Activated naive CD4-positive, alpha-beta T cell treated with anti-CD3 and anti-CD28 coated beads, Interleukin-2, amount 10 ng/mL, durations not matched to agents 7 days and 5 days (primary cell): Measurements from ENCODE around the gene MGLL.

Source experiments
- CTCF ChIA-PET: fragments of 350-600 bp; sonication (Branson Sonifier 250); formaldehyde crosslinking; loops from one replicate; lab custom pipeline; 2021; ENCODE audit warnings: antibody characterized with exemption; lab: Charles Lee
- DNase-seq: peaks from one replicate; pipeline ENCODE4 v3.0.0-alpha.2; 2020
- H3K27ac Mint-ChIP-seq: one replicate; pipeline ENCODE4 v1.8.0; 2021; ENCODE audit warnings: mild to moderate bottlenecking, moderate library complexity, mixed read lengths
- H3K27me3 Mint-ChIP-seq: one replicate; pipeline ENCODE4 v1.8.0; 2021; ENCODE audit warnings: mild to moderate bottlenecking, mixed read lengths
- H3K36me3 Mint-ChIP-seq: one replicate; pipeline ENCODE4 v1.8.0; 2021; ENCODE audit warnings: mixed read lengths
- H3K4me1 Mint-ChIP-seq: one replicate; pipeline ENCODE4 v1.8.0; 2021; ENCODE audit warnings: mixed read lengths
- H3K4me3 Mint-ChIP-seq: one replicate; pipeline ENCODE4 v1.8.0; 2021; ENCODE audit warnings: mild to moderate bottlenecking, moderate library complexity, mixed read lengths
- H3K9me3 Mint-ChIP-seq: one replicate; pipeline ENCODE4 v1.8.0; 2021; ENCODE audit warnings: mixed read lengths

The MGLL gene

GRCh38 chr3:127697551-127698240 lies 124.6 kb downstream of the MGLL start:
- Mint-ChIP-seq H3K36me3 (no peaks in the 10 kb centered on the region), H3K27me3 (peaks cover 22% of the 10 kb centered on the region), H3K4me1 (peaks cover 4% of the 10 kb centered on the region), H3K4me3 (no peak overlapping the region), H3K9me3 (no peaks in the 10 kb centered on the region), H3K27ac (no peak overlapping the region)
- peak; percentile 70 for DNase-seq
- CTCF ChIA-PET: interaction anchor here (1.0 to 1.5 kb wide), 4 partner anchors 14 to 273 kb away, joined by 3 to 5 read pairs (median 4); no protein-coding TSS in a partner anchor

DNA sequence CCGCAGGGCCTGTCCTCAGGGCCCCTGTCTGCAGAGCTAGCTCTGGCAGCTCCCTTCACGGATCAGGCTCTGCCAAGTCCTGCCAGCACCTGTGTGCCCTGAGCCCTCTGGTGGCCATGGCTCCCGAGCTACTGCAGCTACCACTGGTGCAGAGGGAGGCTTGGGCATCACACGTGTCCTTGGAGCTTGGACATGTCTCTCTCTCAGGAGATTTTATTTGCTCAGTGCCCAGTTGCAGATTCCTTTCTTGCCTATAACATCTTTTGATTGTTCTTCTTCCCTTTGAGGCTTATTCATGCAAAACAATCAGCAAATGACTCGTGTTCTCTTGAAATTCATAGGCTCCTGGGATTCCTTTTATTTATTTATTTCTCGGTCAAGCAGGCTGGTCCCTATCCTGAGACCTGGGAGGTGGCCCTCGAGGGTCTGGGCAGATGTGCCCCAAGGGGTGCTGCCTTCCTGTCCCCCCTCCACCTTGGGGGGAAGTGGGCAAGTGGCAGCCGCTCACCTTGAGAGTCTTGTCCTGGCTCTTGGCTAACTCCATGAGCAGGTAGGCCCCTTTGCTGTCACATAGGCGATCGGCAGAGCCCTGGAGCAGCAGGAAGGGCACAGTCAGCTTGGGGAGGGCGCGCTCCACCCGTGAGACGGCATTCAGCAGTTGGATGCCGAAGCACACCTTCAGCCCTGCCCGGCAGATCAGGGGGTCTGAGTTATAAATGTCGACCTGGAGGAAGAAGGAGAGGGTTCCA lies 127.7 kb downstream of the MGLL start:
- Mint-ChIP-seq H3K36me3 (no peaks in the 10 kb centered on the region), H3K27ac (no peak overlapping the region), H3K27me3 (peaks cover 4% of the 10 kb centered on the region), H3K4me3 (no peak overlapping the region), H3K9me3 (no peaks in the 10 kb centered on the region), H3K4me1 (peaks cover 4% of the 10 kb centered on the region)
- CTCF ChIA-PET: interaction anchor here (0.7 to 2.1 kb wide), 14 partner anchors 13 to 317 kb away, joined by 3 to 12 read pairs (median 4); partner anchors contain the start of gene ABTB1
- peak; percentile 72 for DNase-seq

GRCh38 chr3:127693336-127693843 lies 128.9 kb downstream of the MGLL start:
- Mint-ChIP-seq H3K9me3 (no peaks in the 10 kb centered on the region), H3K27me3 (peaks cover 4% of the 10 kb centered on the region)
- CTCF ChIA-PET: interaction anchor here (0.7 to 2.0 kb wide), 3 partner anchors 42 to 265 kb away, joined by 3 to 7 read pairs (median 3); no protein-coding TSS in a partner anchor

DNA sequence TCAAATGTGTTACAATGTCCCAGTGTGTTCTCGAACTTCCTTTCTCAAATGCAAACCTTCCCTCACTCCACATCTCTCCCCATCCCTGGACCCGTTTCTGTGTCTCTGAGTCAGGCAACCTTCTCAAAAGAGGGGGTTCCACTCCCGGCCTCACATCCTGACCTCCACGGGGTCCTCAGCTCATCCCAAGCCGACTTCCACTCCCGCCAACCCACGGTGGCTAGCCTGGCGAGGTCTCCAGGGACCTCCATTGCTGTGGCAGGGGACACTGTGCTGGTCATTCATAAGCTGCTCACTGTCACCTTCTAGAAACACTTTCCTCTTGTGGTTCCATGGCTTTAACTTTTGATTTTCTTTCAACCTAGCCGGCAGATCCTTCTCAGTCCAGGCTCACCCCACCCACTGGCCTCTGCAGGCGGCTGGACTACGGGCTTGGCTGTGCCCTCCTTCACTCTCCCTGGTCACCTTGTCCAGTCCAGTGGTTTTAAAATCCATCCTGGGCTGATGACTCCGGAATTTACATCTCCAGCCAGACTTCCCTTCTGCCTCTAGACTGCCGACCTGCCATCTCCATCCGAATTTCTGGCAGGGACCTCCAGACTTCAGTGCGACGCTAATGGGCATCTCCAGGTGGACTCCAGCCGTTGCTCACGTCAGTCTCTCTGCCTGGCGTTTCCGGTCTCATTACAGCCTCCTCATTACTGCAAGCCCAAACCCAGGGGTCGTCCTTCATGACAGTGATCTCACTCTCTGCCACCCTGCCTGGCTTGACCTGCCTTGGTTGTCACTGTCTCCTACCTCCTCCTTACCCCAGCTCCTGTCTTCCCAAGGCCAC lies 129.6 kb downstream of the MGLL start:
- H3K27ac Mint-ChIP-seq: no peak overlapping the region

More at GRCh38 chr3:127693336-127693843, 128.9 kb downstream of the MGLL start:
- no peak overlapping the region for H3K4me3 Mint-ChIP-seq
- H3K27ac Mint-ChIP-seq: no peak overlapping the region
- no peaks in the 10 kb centered on the region for H3K36me3 Mint-ChIP-seq
- H3K4me1 Mint-ChIP-seq: peaks cover 4% of the 10 kb centered on the region
- no peak for DNase-seq

GRCh38 chr3:127691974-127692373 lies 130.3 kb downstream of the MGLL start:
- Mint-ChIP-seq H3K4me3 (no peak overlapping the region), H3K4me1 (no peaks in the 10 kb centered on the region), H3K36me3 (no peaks in the 10 kb centered on the region), H3K27ac (no peak overlapping the region), H3K9me3 (no peaks in the 10 kb centered on the region), H3K27me3 (peaks cover 4% of the 10 kb centered on the region)
- CTCF ChIA-PET: interaction anchor here (0.6 to 1.3 kb wide), 3 partner anchors 41 to 390 kb away, joined by 3 read pairs; no protein-coding TSS in a partner anchor
- DNase-seq: no peak

More for the DNA sequence above, 129.6 kb downstream of the MGLL start:
- DNase-seq: no peak
- CTCF ChIA-PET: interaction anchor here (0.7 to 1.3 kb wide), 3 partner anchors 41 to 266 kb away, joined by 3 read pairs; no protein-coding TSS in a partner anchor
- Mint-ChIP-seq H3K9me3 (no peaks in the 10 kb centered on the region), H3K4me3 (no peak overlapping the region), H3K27me3 (peaks cover 4% of the 10 kb centered on the region), H3K4me1 (peaks cover 4% of the 10 kb centered on the region), H3K36me3 (no peaks in the 10 kb centered on the region)

DNA sequence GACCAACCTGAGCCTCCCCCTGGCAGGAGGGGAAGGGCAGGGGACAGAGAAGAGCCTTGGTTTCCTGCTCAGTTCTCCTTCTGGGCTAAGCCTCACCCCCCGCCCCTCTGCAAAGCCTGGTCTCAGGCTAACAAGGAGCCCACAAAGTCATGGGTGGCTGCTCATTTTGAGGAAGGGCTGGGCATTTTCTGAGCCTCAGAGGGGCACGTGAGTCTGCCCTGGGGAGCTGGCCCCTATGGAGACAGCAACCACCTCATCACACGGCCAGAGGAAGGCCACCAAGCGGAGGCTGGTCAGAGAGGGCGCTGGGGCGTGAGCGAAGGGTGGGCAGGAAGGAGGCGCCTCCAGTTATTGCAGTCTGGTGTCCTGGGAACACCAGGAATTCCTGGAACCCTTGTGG lies 130.8 kb downstream of the MGLL start:
- DNase-seq: no peak
- Mint-ChIP-seq H3K36me3 (no peaks in the 10 kb centered on the region), H3K4me3 (no peak overlapping the region), H3K4me1 (no peaks in the 10 kb centered on the region), H3K27me3 (peaks cover 4% of the 10 kb centered on the region), H3K9me3 (no peaks in the 10 kb centered on the region), H3K27ac (no peak overlapping the region)
- CTCF ChIA-PET: interaction anchor here (0.6 to 1.2 kb wide), 2 partner anchors 116 to 389 kb away, joined by 3 read pairs; no protein-coding TSS in a partner anchor

DNA sequence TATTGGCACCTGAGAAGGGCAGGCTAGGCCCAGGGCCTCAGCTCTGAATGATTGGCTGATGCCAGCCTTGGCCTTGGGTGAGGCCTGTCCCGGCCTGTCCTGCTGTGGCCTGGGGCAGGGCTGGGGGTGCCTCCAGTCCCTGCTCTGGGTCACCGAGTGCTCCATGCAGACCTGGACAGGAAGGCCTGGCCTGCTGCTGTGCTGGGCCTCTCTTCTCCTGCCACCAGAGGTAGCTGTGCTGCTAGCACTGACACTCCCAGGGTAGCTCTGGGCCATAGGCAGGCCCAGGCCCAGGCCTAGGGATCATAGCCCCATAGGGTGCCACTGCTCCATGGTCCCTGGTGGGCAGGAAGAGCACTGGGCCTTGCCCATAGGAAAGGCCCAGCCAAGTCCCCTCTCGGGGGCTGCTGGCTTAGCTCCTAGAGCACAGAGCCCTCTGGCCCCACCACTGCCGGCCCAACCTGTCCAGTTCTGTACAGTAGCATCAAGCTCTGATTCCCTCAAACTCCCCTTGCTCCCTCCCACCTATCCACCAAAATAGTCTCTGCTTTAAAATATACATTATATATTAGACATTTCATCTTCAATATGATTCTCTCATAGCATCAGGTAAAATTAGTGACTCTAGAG lies 131.4 kb downstream of the MGLL start:
- peaks cover under 1% of the 10 kb centered on the region for H3K27me3 Mint-ChIP-seq
- no peak overlapping the region for H3K27ac Mint-ChIP-seq
- no peak for DNase-seq
- no peaks in the 10 kb centered on the region for H3K9me3 Mint-ChIP-seq
- no peaks in the 10 kb centered on the region for H3K36me3 Mint-ChIP-seq
- no peak overlapping the region for H3K4me3 Mint-ChIP-seq
- CTCF ChIA-PET: no interaction called here
- H3K4me1 Mint-ChIP-seq: no peaks in the 10 kb centered on the region

- no peaks in the 10 kb centered on the region for H3K27me3 Mint-ChIP-seq
These were observed 132.2 kb downstream of the MGLL start for GRCh38 chr3:127690106-127690505.

DNA sequence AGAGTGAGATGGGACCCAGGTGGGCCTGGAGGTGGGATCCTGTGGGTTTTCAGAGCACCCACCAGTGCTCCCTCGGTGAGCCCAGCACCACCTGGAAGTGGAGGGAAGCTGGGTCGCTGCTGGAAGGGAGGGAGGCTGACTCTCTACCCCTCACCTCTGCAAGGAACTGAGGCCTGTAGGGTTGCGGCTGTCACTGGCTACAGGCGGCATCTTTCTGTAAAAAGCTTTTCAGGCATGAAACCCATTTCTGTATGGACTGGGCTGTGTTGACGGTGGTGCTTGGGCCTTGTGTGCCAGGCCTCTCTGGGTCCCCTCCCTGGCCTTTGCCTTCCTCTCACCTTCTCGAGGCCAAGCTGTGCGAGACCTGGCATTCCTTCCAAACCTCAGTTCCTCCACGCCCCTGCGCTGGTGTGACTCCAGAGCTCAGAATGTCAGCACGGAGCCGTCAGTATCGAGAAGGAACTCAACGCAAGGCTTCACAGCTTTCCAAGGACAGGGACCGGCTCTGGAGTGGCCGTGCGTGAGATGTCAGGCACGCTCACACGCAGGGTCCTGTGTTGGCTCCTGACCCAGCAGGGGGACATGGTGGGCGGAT lies 133.0 kb downstream of the MGLL start:
- no peak overlapping the region for H3K27ac Mint-ChIP-seq
- CTCF ChIA-PET: no interaction called here

More at GRCh38 chr3:127690106-127690505, 132.2 kb downstream of the MGLL start:
- Mint-ChIP-seq H3K27ac (no peak overlapping the region), H3K36me3 (no peaks in the 10 kb centered on the region), H3K4me3 (no peak overlapping the region), H3K4me1 (no peaks in the 10 kb centered on the region), H3K9me3 (no peaks in the 10 kb centered on the region)
- DNase-seq: no peak
- CTCF ChIA-PET: no interaction called here

GRCh38 chr3:127688416-127689265 lies 133.7 kb downstream of the MGLL start:
- CTCF ChIA-PET: interaction anchor here (1.2 kb wide), 1 partner anchor 114 kb away, joined by 3 read pairs; no protein-coding TSS in a partner anchor
- H3K36me3 Mint-ChIP-seq: no peaks in the 10 kb centered on the region
- H3K4me1 Mint-ChIP-seq: peaks cover 1% of the 10 kb centered on the region
- DNase-seq: no peak
- peaks cover 3% of the 10 kb centered on the region for H3K27me3 Mint-ChIP-seq
- no peaks in the 10 kb centered on the region for H3K9me3 Mint-ChIP-seq
- H3K27ac Mint-ChIP-seq: no peak overlapping the region
- no peak overlapping the region for H3K4me3 Mint-ChIP-seq

More for the DNA sequence above, 133.0 kb downstream of the MGLL start:
- Mint-ChIP-seq H3K36me3 (no peaks in the 10 kb centered on the region), H3K27me3 (no peaks in the 10 kb centered on the region), H3K4me3 (no peak overlapping the region), H3K9me3 (no peaks in the 10 kb centered on the region), H3K4me1 (no peaks in the 10 kb centered on the region)
- no peak for DNase-seq

GRCh38 chr3:127688022-127688415 lies 134.3 kb downstream of the MGLL start:
- CTCF ChIA-PET: interaction anchor here (1.2 kb wide), 1 partner anchor 113 kb away, joined by 3 read pairs; no protein-coding TSS in a partner anchor
- Mint-ChIP-seq H3K27ac (no peak overlapping the region), H3K9me3 (no peaks in the 10 kb centered on the region), H3K36me3 (no peaks in the 10 kb centered on the region), H3K4me3 (no peak overlapping the region), H3K27me3 (peaks cover 5% of the 10 kb centered on the region), H3K4me1 (peaks cover 4% of the 10 kb centered on the region)
- no peak for DNase-seq

DNA sequence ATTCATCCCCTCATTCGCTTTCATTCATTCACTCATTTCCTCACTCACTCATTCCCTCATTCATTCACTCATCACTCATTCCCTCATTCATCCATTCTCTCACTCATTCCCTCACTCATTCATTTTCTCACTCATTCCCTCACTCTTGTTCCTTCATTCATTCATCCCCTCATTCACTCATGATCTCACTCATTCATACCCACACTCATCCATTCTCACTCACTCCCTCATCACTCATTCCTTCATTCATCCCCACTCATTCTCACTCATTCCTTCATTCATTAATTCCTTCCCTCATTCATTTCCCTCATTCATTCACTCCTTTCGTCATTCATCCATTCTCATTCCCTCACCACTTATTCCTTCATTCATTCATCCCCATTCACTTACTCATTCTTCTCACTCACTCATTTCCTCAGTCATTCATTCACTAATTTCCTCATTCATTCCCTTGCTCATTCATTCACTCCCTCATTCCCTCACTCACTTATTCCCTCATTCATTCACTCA lies 135.0 kb downstream of the MGLL start:
- DNase-seq: no peak
- Mint-ChIP-seq H3K9me3 (no peaks in the 10 kb centered on the region), H3K27me3 (peaks cover 5% of the 10 kb centered on the region), H3K27ac (no peak overlapping the region), H3K4me3 (no peak overlapping the region), H3K36me3 (no peaks in the 10 kb centered on the region), H3K4me1 (peaks cover 4% of the 10 kb centered on the region)
- CTCF ChIA-PET: no interaction called here
